ENCODE measurements around the gene POM121. TPM values are rescaled to one million over a fixed set of nuclear protein-coding genes. Genes with fewer than 3 reads are reported as not detected.
"Not testable (repeated sequence)": the region's sequence is repeated elsewhere in the genome, so short reads cannot be mapped to it uniquely, and the experiment has no call there.

POM121 gene
- total RNA-seq, result 10 to 100 TPM; 14.2 to 22.2 (median 17.5) TPM

GRCh38 chr7:72924733-72925545 lies at the start of gene POM121:
Gene POM121 (plus strand): TSS chr7:72925095. CDS start chr7:72925122, 27 bp downstream.
- Histone ChIP-seq H3K27ac (peak within 1 kb of the TSS; percentile 69 to 94 (median 88)), H3K4me3 (peak within 1 kb of the TSS; percentile 72 to 91 (median 76)), H3K36me3 (peaks cover 0 to 40% (median 6%) of the 10 kb centered on the region in 3 donors), H3K9me3 (no peaks in the 10 kb centered on the region), H3K27me3 (no peaks in the 10 kb centered on the region), H3K4me1 (peaks cover 0 to 26% (median 13%) of the 10 kb centered on the region in 4 donors)
- WGBS, 2 donors, result 0 to 1% methylated on average over 37 to 72 of the region's 91 CpGs
- peak; percentile 74 to 75 for DNase-seq (ENCODE audit: low spot score in 2 of 2)
- TF ChIP-seq EP300 (IDR thresholded peaks at IDR 0.05) (peak; percentile 71 to 88), CTCF (IDR thresholded peaks at IDR 0.05) (peak in 1 of 5 experiments; percentile 34), POLR2A (IDR thresholded peaks at IDR 0.05) (peak in 1 of 2 donors; percentile 62)

GRCh38 chr7:72879079-72879736 lies 45.7 kb upstream of the POM121 start:
- not testable (repeated sequence) for H3K27me3 ChIP-seq

GRCh38 chr7:72879737-72880215 lies 45.1 kb upstream of the POM121 start:
- H3K27ac ChIP-seq, result peak overlapping the region; percentile 67 to 95 (median 89)
- H3K27me3 ChIP-seq, result not testable (repeated sequence)
- 0 to 2% methylated on average over 9 to 28 of the region's 35 CpGs for WGBS, 2 donors

More at GRCh38 chr7:72879079-72879736, 45.7 kb upstream of the POM121 start:
- TF ChIP-seq POLR2A (IDR thresholded peaks at IDR 0.05) (peak; percentile 11 to 65), CTCF (IDR thresholded peaks at IDR 0.05) (peak in 1 of 5 experiments; percentile 44), EP300 (IDR thresholded peaks at IDR 0.05) (peak; percentile 45 to 88)
- Histone ChIP-seq H3K27ac (peak overlapping the region; percentile 67 to 95 (median 89)), H3K4me1 (peaks cover 0 to 12% (median 0%) of the 10 kb centered on the region in 4 donors), H3K4me3 (peak overlapping the region; percentile 52 to 75 (median 70))
- WGBS, 2 donors, result 0 to 1% methylated on average over 6 to 27 of the region's 59 CpGs
- not testable (repeated sequence) for H3K36me3 ChIP-seq, H3K9me3 ChIP-seq
- DNase-seq (ENCODE audit: low spot score in 2 of 2), result peak; percentile 62 to 65

GRCh38 chr7:72891750-72892149 lies 33.1 kb upstream of the POM121 start:
- WGBS, 2 donors, result 91 to 93% methylated on average over 4 of the region's 4 CpGs
- not testable (repeated sequence) for H3K4me3 ChIP-seq; H3K4me1 ChIP-seq; H3K9me3 ChIP-seq; H3K27ac ChIP-seq; H3K27me3 ChIP-seq; DNase-seq (ENCODE audit: low spot score in 2 of 2)
- H3K36me3 ChIP-seq, result peaks cover 0 to 52% (median 3%) of the 10 kb centered on the region in 3 donors

More at GRCh38 chr7:72879737-72880215, 45.1 kb upstream of the POM121 start:
- not testable (repeated sequence) for H3K36me3 ChIP-seq, H3K9me3 ChIP-seq
- Histone ChIP-seq H3K4me3 (peak overlapping the region; percentile 52 to 75 (median 70)), H3K4me1 (peaks cover 0 to 12% (median 0%) of the 10 kb centered on the region in 4 donors)
- DNase-seq (ENCODE audit: low spot score in 2 of 2), result peak; percentile 15 to 45
- TF ChIP-seq EP300 (IDR thresholded peaks at IDR 0.05), result peak in 1 of 2 donors; percentile 13

DNA sequence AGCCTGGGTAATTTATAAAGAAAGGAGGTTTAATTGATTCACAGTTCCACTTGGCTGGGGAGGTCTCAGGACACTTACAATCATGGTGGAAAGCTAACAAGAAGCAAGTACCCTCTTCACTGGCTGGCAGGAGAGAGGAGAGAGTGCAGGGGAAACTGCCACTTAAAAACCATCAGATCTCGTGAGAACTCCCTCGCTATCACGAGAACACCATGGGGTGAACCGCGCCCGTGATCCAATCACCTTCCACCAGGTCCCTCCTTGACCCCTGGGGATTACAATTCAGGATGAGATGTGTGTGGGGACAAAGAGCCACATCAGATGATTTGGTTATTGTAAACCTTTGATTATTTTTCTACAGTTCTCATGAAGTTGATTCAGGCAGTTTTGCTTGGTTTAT lies 20.2 kb upstream of the POM121 start:
- H3K36me3 ChIP-seq, result peaks cover 0 to 53% (median 0%) of the 10 kb centered on the region in 3 donors
- not testable (repeated sequence) for H3K4me3 ChIP-seq; H3K9me3 ChIP-seq; H3K27me3 ChIP-seq; H3K4me1 ChIP-seq; H3K27ac ChIP-seq; DNase-seq (ENCODE audit: low spot score in 2 of 2)
- WGBS, 2 donors, result 90 to 96% methylated on average over 6 of the region's 6 CpGs

GRCh38 chr7:72908422-72908821 lies 16.5 kb upstream of the POM121 start:
- H3K36me3 ChIP-seq, result peaks cover 0 to 36% (median 0%) of the 10 kb centered on the region in 3 donors
- H3K4me1 ChIP-seq; DNase-seq (ENCODE audit: low spot score in 2 of 2); H3K27ac ChIP-seq; H3K27me3 ChIP-seq; H3K4me3 ChIP-seq; H3K9me3 ChIP-seq: not testable (repeated sequence)
- WGBS, 2 donors, result 93 to 94% methylated on average over 10 of the region's 10 CpGs

DNA sequence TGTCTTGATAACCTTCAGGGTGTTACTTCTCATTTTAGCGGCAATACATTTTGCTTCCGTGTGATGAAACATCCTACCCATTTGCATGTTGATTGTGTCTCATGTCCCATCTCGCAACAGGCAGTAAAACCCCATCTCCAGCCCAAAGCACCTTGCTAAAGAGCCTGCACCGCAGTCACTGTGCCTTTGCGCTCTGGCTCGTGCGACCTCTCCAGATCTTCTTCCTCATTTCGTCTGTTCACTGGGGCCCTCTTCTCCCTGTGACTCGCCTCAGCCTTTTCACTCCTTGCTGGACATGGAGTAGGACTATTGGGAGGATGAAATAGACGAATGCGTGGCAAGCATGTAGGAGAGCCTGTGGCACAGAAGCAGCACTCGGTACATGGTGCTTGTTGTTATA lies 13.5 kb upstream of the POM121 start:
- WGBS, 2 donors, result 89 to 92% methylated on average over 9 to 10 of the region's 12 CpGs
- not testable (repeated sequence) for H3K27me3 ChIP-seq; H3K27ac ChIP-seq; H3K9me3 ChIP-seq; H3K4me3 ChIP-seq; H3K4me1 ChIP-seq; DNase-seq (ENCODE audit: low spot score in 2 of 2)
- H3K36me3 ChIP-seq, result peaks cover 0 to 35% (median 0%) of the 10 kb centered on the region in 3 donors

DNA sequence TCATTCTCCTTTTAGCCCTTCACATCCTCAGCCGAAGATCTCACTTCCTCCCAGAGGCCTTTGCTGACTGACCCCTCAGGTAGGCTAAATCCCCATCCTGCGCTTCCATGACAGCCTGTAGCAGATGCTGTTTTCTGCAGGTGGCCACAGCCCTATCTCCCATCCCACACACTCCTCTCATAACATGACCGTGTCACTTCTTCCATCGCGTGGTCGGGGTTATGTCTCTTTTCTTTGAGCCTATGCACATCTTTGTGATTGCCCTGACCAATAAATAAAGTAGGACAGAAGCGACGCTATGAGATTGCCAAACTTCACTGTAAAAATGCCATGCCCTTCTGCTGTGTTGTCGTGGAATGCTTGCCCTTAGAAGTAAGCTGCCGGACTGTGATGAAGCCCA lies 11.1 kb upstream of the POM121 start:
- not testable (repeated sequence) for DNase-seq (ENCODE audit: low spot score in 2 of 2); H3K27ac ChIP-seq; H3K4me1 ChIP-seq; H3K9me3 ChIP-seq; H3K4me3 ChIP-seq; H3K27me3 ChIP-seq
- WGBS, 2 donors, result 82 to 87% methylated on average over 10 of the region's 10 CpGs
- peaks cover 0 to 28% (median 0%) of the 10 kb centered on the region in 3 donors for H3K36me3 ChIP-seq

Measured in tibial nerve (tissue), 4 donors.